HG03280 (cell line): ENCODE results near the gene ANKH.

Experiments
- ATAC-seq: cut with Tn5 transposase; IDR thresholded peaks from one replicate; pipeline ENCODE4 v1.9.1; 2021; ENCODE audit warnings: mild to moderate bottlenecking, moderate library complexity; ENCODE audit not compliant: unreplicated experiment

Gene ANKH

GRCh38 chr5:14767053-14767452, 104.5 kb downstream of the ANKH start:
- no peak for ATAC-seq

DNA sequence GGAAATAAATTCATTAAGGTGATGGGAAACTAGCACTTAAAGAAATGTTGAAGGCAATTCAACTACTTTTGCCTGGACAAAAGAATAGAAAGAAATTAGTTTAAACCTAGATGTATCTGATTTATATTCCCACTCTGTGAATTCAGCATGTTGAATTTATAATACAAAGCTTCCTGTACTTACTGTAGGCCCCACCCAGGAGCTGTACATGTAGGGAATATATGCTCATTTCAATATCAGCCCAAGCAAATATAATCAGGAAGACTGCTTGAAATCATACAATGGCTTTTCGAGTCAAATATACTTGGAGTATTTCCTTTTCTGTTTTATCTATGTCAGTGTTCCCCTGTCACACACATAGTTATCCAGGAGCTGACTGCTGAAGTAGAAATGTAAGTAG, 105.0 kb downstream of the ANKH start:
- ATAC-seq = no peak

DNA sequence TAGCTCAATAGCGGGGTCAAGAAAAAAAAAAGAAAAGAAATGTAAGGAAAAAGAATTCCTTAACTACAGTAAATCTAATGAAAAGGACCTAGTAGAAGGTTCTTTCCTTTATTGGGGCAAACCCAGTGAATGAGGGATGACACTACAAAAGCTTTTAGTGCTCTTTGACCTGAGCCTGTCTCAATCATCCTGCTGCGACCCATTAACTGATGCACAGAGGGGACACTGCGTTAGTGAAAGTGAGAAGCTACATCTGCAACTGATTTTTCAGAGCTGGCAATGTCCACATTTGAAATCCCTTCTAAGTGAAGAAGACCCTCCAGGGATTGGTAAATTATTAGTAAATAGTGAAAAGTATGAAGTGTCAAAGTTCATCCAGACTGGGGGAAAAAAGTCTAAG, 106.0 kb downstream of the ANKH start:
- no peak for ATAC-seq

- ATAC-seq = no peak
These were observed 108.9 kb downstream of the ANKH start for GRCh38 chr5:14762549-14763216.

DNA sequence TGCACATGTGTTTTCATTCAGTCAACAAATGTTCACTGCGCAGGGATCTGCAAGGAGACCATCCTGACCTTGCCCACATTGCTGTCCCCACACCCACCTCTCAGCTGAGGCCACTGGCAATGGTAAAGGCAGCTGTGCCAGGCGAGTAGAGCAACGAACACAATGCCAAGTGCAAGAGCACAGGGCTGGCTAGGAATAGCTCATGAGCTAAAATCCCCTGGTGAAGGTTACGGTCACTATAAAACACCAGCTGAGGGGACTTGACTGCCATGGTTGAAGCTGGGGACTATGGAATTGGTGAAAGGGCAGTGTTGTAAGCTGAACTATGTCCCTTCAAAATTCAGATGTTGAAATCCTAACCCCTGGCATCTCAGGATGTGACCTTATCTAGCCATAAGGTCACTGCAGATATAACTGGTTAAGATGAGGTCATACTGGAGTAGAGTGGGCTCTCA, 111.0 kb downstream of the ANKH start:
- ATAC-seq = no peak

GRCh38 chr5:14759744-14760547, 111.6 kb downstream of the ANKH start:
- no peak for ATAC-seq

DNA sequence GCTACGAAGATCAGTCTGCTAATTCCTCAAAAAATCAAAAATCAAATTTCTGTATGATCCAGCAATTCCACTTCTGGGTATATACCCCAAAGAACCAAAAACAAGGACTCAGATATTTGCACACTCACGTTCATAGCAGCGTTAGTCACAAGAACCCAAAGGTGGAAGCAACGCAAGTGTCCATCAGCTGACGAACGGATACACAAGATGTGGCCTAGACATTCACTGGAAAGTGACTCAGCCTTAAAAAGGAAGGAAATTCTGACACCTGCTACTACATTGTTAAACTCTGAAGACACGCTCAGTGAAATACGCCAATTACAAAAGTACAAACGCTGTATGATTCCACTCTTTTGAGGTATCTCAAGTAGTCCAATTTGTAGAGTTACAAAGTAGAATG, 113.7 kb downstream of the ANKH start:
- ATAC-seq = no peak

GRCh38 chr5:14756478-14756877, 115.1 kb downstream of the ANKH start:
- ATAC-seq = no peak

DNA sequence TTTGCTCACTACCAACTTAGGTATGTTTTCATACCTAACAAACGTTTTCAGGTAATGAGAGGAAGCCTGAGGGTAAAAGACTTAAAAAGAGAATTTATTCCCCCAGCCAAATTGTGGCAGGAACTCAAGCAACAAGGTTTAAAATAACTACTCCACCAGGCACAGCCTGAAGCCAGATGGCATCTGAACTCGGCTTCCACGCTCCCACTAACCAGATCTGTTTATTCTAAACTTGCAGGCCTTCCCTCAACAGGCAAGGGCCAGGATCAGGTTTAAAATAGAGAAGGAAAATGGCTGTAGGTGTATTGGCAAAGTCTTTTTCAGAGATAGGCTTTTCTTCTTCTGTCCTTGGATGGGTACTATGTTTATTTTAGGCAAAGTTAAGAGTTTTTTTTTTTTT, 117.6 kb downstream of the ANKH start:
- ATAC-seq = no peak

DNA sequence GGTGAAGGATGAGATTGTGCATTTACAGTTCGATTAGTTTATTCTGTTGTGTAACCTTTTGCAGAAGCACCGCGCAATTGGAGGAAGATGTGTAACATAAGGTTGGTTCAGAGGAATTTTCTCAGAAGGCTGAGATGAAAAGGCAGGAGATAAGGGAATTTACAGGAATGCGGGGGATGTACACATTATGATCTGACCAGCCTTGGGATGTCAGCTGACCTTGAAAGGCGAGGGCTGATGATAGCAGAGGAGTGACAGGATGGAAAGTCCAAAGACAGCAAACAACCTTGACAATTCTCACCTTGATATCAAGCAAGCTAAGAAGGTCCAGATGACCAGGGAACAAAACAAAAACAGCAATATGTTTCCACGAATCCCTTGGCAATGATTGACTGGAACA, 118.3 kb downstream of the ANKH start:
- ATAC-seq = no peak

- ATAC-seq = no peak
These were observed 119.0 kb downstream of the ANKH start for GRCh38 chr5:14752497-14753071.

DNA sequence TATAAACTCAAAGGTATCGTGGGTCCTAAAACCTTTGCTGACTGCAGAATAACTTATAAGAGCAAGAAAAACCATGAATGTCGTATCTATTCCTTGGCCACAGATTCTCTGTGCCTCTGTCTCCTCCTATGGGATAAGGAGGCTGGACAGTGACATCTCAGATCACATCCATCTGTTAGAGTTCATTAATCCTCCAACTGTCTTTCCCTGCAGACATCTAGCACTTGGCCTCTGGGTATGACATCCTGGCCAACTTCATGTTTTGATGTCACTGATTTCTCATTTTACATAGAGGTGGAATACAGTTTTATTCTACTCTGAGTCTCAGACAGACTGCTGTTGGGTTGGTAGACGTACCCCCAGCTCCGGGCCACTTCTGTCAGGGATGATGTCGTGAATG, 120.9 kb downstream of the ANKH start:
- no peak for ATAC-seq

DNA sequence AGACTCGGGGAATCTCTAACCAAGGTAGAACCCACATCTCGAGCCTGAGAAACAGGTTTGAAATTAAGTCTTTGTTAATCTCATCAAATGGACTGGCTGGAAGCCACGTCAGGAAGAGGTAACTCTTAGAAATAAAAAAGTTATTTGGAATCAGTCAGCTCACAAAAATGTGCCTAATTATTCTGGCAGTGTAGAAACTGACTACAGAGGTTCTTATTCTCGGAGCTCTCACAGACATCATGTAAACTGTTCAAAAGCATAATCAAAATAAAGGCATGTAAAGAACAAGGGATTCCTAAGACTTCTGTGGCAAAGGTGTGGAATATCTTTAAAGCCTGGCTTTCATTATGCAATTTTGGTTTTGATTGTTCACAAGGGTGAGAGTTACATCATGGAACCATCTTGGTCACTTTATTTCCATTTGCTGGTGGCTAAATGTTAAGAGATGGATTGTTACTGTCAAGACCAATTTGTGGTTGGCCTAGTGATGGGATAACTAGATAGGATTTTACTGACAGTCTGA, 121.9 kb downstream of the ANKH start:
- ATAC-seq = no peak

DNA sequence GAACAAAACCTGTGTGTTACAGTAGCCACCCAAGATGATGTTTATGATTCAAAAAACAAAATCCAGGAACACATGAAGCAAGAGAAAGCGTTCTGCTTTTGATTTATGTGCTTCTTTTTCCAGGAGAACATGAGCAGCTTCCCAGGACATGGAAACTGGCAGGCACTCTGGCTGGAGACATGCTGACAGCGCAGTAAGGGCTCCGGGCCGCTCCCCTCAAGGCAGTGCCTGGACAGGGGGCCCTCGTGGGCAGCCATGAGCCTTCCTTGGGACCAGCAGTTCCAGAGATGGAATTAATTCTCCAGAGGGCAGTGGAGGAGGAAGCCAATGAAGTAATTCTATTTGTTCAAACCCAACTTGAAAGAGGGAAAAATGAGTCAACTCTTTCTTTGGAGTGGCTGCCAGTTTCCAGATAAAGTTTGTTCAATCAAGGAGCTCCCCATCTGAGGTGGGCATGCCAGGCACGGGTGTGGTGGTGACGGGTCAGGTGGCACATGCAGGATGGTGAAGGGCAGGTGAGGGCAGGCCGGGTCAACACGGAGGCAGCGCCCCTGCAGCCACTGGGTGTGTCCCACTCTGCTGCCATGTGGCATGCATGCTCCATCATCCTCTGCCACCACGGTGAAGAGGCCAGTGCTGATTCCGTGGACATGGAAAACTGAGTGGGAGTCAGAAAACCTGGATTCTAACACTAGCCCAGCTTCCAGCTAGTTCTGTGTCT, 123.2 kb downstream of the ANKH start:
- ATAC-seq = no peak

- ATAC-seq = no peak
These were observed 125.8 kb downstream of the ANKH start for GRCh38 chr5:14745753-14746152.

DNA sequence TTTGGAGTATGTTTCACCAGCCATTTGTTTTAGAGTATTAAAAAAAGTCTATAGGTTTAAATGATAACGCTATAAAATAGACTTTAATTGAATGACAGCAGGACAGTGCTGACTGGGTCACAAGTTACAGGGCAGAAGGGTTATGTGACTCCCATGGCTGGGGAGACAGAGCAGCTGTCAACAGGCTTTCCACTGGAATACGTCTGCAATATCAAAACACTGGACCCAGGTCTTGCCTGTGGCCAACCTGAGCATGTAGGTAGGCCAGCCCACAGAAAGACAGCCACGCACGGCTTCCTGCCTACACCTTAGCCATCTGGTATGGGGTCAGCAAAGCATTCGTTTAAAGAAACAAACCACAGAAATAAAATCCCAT, 126.4 kb downstream of the ANKH start:
- ATAC-seq = no peak

GRCh38 chr5:14744296-14745187, 127.0 kb downstream of the ANKH start:
- no peak for ATAC-seq

DNA sequence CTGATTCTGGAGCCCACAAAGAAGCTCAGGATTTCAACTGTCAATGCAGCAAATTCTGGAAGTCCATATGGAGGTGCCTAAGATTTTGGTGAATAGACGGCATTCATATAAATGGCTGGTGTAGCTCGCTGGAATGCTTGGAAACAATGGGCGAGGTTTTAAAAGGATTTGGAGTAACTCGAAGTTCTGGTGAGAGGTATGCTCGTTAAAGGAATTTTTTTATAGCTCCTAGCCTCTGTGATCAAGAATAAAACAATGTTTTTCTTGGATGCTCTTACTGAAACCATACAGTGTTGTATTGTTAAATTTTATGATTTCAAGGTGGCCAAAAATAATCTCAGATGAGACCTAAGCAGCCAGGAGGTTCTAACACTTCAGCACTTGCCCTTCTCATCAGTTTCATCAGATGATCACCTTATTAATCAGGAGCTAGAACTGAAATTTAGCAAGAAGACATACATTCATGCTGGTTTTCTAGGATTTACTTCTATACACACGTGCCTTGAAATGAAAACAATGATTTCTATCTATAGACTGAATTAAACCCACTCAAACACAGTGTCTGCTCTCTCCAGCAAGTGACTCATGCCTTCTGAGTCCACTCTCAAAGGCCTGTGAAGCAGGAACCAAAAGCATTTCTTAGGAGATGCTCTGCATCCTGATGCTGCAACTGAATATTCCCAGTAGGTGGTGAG, 127.8 kb downstream of the ANKH start:
- ATAC-seq = no peak

GRCh38 chr5:14742498-14742897, 129.1 kb downstream of the ANKH start:
- no peak for ATAC-seq
